ENCODE measurements around the gene ADAMTS1. TPM values are rescaled to one million over a fixed set of nuclear protein-coding genes. Genes with fewer than 3 reads are reported as not detected.

Gene ADAMTS1
- total and polyA plus RNA-seq, 2 of the 13 experiments (the other 11 are each of a cell fraction or from before 2014, with no cell fraction given) = 0.02 to 0.11 TPM

DNA sequence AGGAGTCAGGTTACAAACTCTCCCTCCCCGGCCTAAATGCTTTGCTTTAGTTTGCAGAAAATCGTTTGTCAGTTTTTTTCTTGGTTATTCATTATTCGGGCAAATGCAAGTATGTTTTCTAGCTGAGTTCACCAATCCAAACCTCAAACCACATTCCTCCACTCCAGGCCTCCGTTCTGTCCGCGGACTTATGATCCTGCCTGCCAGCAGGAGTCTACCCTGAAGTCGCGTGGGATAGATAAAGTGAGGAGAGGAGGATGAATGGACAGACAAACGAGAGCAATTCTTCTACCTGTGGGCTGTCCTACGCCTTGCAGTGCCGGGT, 1.3 kb downstream of the ADAMTS1 start:
- H4K20me1 ChIP-seq (ENCODE audit: insufficient read depth, low read length) = no peaks in the 10 kb centered on the region
- peak overlapping the region; percentile 39; the same call in 1 of the 2 replicates for H3K4me2 ChIP-seq (ENCODE audit: low read depth, low read length)
- no peak overlapping the region for H3K9ac ChIP-seq (ENCODE audit: insufficient read depth, low read depth, low read length)
- WGBS (ENCODE audit: low lambda C conversion rate) = 17% methylated on average over 10 of the region's 11 CpGs
- no peak for FAIRE-seq
- H3K27me3 ChIP-seq (ENCODE audit: control insufficient read depth in 1 of 2, insufficient read depth in 2 of 2, low read length in 2 of 2) = peaks cover 7 to 45% of the 10 kb centered on the region in 2 experiments; a peak in 3 of 5 replicates
- intact Hi-C loops (cut with micrococcal nuclease; ENCODE audit: unreplicated experiment) = no loop called here
- no peaks in the 10 kb centered on the region for H3K36me3 ChIP-seq (replicated peaks in 1 of 2; ENCODE audit: control insufficient read depth in 1 of 2, insufficient read depth in 2 of 2, low read length in 2 of 2)
- H3K79me2 ChIP-seq (ENCODE audit: insufficient read depth, low read length) = no peaks in the 10 kb centered on the region
- POLR2A ChIA-PET = no interaction called here
- CTCF ChIA-PET (ENCODE audit: low intra/inter-chr PET ratio, low total read pairs) = no interaction called here
- TF ChIP-seq ATF1 (CRISPR knock-in tag; IDR thresholded peaks at IDR 0.05) = no peak
- no peak for TF ChIP-seq ZNF431 (CRISPR knock-in tag; IDR thresholded peaks at IDR 0.05; ENCODE audit: borderline replicate concordance, low read depth)
- no peak for TF ChIP-seq ZNF558 (CRISPR knock-in tag; IDR thresholded peaks at IDR 0.05; ENCODE audit: borderline replicate concordance)
- no peak for TF ChIP-seq ZNF580 (CRISPR knock-in tag; IDR thresholded peaks at IDR 0.05; ENCODE audit: borderline replicate concordance, low read depth)
- TF ChIP-seq RARA (CRISPR knock-in tag; IDR thresholded peaks at IDR 0.05) = no peak
- no peak for TF ChIP-seq ZNF543 (CRISPR knock-in tag; IDR thresholded peaks at IDR 0.05)
- H3K9me3 ChIP-seq (ENCODE audit: low read length) = no peaks in the 10 kb centered on the region
- in situ Hi-C loops (cut with HindIII; ENCODE audit: extremely low pct_ligation_motif_present, low pct_unique_long_range_greater_than_20kb) = no loop called here
- 0 out of 2 replicates have a peak, but pooled peaks cover 27% of the 10 kb centered on the region for H3K4me1 ChIP-seq (ENCODE audit: insufficient read depth, low read length)
- no peak for DNase-seq (ENCODE audit: low spot score)
- no peak overlapping the region for H2AFZ ChIP-seq (ENCODE audit: low read length)
- no peak overlapping the region for H3K27ac ChIP-seq (ENCODE audit: extremely low read length, insufficient read depth, low read length)
- peak; percentile 29 for ATAC-seq
- no peak overlapping the region for H3K4me3 ChIP-seq (replicated peaks in 1 of 3; ENCODE audit: insufficient read depth in 1 of 3, low read depth in 2 of 3, low read length in 3 of 3)
- no TSS peak for BruUV-seq (replicated peaks)

GRCh38 chr21:26842974-26843932, 2.0 kb downstream of the ADAMTS1 start:
- DNase-seq (ENCODE audit: low spot score) (no peak), ATAC-seq (peak; percentile 7; the same call in 1 of the 3 replicates), FAIRE-seq (no peak)
- Histone ChIP-seq H3K4me1 (ENCODE audit: insufficient read depth, low read length) (0 out of 2 replicates have a peak, but pooled peaks cover 27% of the 10 kb centered on the region), H4K20me1 (ENCODE audit: insufficient read depth, low read length) (no peaks in the 10 kb centered on the region), H2AFZ (ENCODE audit: low read length) (no peak overlapping the region), H3K9ac (ENCODE audit: insufficient read depth, low read depth, low read length) (no peak overlapping the region), H3K79me2 (ENCODE audit: insufficient read depth, low read length) (no peaks in the 10 kb centered on the region), H3K27ac (ENCODE audit: extremely low read length, insufficient read depth, low read length) (no peak overlapping the region), H3K4me2 (ENCODE audit: low read depth, low read length) (peak overlapping the region; percentile 39; the same call in 1 of the 2 replicates), H3K27me3 (ENCODE audit: control insufficient read depth in 1 of 2, insufficient read depth in 2 of 2, low read length in 2 of 2) (peaks cover 7 to 45% of the 10 kb centered on the region in 2 experiments; a peak in 3 of 5 replicates), H3K9me3 (ENCODE audit: low read length) (no peaks in the 10 kb centered on the region), H3K4me3 (replicated peaks in 1 of 3; ENCODE audit: insufficient read depth in 1 of 3, low read depth in 2 of 3, low read length in 3 of 3) (no peak overlapping the region), H3K36me3 (replicated peaks in 1 of 2; ENCODE audit: control insufficient read depth in 1 of 2, insufficient read depth in 2 of 2, low read length in 2 of 2) (no peaks in the 10 kb centered on the region)
- WGBS (ENCODE audit: low lambda C conversion rate) = 15% methylated on average over 31 of the region's 35 CpGs
- CTCF ChIA-PET (ENCODE audit: low intra/inter-chr PET ratio, low total read pairs) = no interaction called here
- intact Hi-C loops (cut with micrococcal nuclease; ENCODE audit: unreplicated experiment) = no loop called here
- POLR2A ChIA-PET = no interaction called here
- in situ Hi-C loops (cut with HindIII; ENCODE audit: extremely low pct_ligation_motif_present, low pct_unique_long_range_greater_than_20kb) = no loop called here
- BruUV-seq (replicated peaks) = no TSS peak
- no peak for TF ChIP-seq SALL1 (CRISPR knock-in tag; IDR thresholded peaks at IDR 0.05)
- no peak for TF ChIP-seq SRSF1 (optimal IDR thresholded peaks at IDR 0.05; ENCODE audit: low read depth, low read length)
- TF ChIP-seq, protein P1, sequence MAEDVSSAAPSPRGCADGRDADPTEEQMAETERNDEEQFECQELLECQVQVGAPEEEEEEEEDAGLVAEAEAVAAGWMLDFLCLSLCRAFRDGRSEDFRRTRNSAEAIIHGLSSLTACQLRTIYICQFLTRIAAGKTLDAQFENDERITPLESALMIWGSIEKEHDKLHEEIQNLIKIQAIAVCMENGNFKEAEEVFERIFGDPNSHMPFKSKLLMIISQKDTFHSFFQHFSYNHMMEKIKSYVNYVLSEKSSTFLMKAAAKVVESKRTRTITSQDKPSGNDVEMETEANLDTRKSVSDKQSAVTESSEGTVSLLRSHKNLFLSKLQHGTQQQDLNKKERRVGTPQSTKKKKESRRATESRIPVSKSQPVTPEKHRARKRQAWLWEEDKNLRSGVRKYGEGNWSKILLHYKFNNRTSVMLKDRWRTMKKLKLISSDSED (CRISPR knock-in tag; IDR thresholded peaks at IDR 0.05) = no peak
- no peak for TF ChIP-seq ATF7 (IDR thresholded peaks at IDR 0.05)
- TF ChIP-seq ATF7 (CRISPR knock-in tag; IDR thresholded peaks at IDR 0.05) = no peak
- TF ChIP-seq NPAS2 (CRISPR knock-in tag; IDR thresholded peaks at IDR 0.05; ENCODE audit: borderline replicate concordance) = no peak
- TF ChIP-seq HDAC2 (CRISPR knock-in tag; IDR thresholded peaks at IDR 0.05) = no peak
- no peak for TF ChIP-seq E2F2 (CRISPR knock-in tag; IDR thresholded peaks at IDR 0.05; ENCODE audit: borderline replicate concordance)
- no peak for TF ChIP-seq ZNF589 (CRISPR knock-in tag; conservative IDR thresholded peaks at IDR 0.05)
- no peak for TF ChIP-seq ELF3 (CRISPR knock-in tag; IDR thresholded peaks at IDR 0.05)

All from HepG2 (cell line).